GM19372 (cell line): Measurements from ENCODE around the gene PLA2G4A.

ENCODE experiments used
- ATAC-seq: cut with Tn5 transposase; IDR thresholded peaks from one replicate; pipeline ENCODE4 v1.9.1; 2021; ENCODE audit warnings: mild to moderate bottlenecking, low read depth, moderate library complexity; ENCODE audit not compliant: unreplicated experiment

Gene PLA2G4A

DNA sequence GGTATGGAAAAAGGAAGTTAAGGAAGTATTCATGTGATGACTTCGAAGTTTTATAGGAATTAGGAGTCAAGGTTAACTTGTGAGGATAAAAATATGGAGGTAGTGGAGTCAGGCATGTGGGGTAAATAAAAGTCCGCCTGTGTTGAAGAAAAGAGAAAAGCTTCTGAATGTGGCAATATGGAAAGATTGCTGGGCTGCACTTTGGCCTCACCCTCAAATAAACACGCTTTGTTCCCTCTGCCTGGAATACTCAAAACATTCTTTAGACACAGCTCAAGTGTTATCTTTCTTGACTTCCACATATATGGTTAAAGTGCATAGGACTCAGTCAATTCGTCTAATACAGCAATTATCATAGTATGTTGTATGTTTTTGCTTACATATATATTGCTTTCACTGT is 137.7 kb downstream of the PLA2G4A start:
- no peak for ATAC-seq

- no peak for ATAC-seq
Measured at GRCh38 chr1:186967656-186968394, 139.1 kb downstream of the PLA2G4A start.

- no peak for ATAC-seq
Measured at GRCh38 chr1:186974774-186975181, 146.0 kb downstream of the PLA2G4A start.

- ATAC-seq: no peak
Measured at GRCh38 chr1:186975220-186975619, 146.5 kb downstream of the PLA2G4A start.

DNA sequence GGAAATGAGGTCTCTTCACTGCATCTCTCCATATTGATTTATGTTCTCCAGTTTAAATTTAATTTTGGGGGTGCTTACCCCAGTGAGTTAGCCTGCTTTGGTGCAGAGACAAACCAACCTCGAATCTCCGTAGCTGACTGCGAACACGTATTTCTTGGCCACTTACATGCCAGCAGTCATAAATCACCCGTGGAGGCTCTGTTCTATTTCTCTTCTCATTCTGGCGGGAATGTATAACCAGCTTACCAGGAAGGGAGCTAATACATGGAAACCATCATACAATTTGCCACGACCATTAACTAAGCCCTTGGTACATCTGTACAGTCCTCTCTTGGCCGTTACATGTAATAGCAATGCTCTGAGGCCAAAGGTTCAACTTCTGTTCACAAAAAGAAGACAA is 148.0 kb downstream of the PLA2G4A start:
- ATAC-seq: no peak

GRCh38 chr1:186977266-186977957 is 148.7 kb downstream of the PLA2G4A start:
- ATAC-seq: no peak

- no peak for ATAC-seq
Measured at GRCh38 chr1:186978596-186979556, 150.1 kb downstream of the PLA2G4A start.

GRCh38 chr1:186980400-186980799 is 151.7 kb downstream of the PLA2G4A start:
- ATAC-seq: no peak

DNA sequence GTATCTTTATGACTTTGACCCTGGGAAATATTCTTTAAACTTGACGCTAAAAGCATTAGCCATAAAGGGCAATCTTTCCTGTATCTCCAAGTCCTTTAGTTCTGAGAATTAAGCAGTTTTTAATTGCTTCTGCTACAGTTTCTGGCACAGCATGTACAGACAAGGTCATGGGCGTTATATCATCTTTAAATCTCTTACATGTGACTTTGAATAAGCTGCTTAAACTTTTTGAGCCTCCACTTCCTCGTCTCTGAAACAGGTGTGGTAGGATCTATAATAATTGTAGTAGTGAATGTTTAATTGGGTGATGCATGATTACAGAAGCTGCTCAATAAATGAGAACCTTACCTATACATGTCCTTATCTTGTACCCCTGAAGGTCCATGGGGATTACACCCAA is 153.4 kb downstream of the PLA2G4A start:
- no peak for ATAC-seq

GRCh38 chr1:186983327-186983726 is 154.6 kb downstream of the PLA2G4A start:
- ATAC-seq: no peak

- no peak for ATAC-seq
Measured at GRCh38 chr1:186984959-186985358, 156.2 kb downstream of the PLA2G4A start.

DNA sequence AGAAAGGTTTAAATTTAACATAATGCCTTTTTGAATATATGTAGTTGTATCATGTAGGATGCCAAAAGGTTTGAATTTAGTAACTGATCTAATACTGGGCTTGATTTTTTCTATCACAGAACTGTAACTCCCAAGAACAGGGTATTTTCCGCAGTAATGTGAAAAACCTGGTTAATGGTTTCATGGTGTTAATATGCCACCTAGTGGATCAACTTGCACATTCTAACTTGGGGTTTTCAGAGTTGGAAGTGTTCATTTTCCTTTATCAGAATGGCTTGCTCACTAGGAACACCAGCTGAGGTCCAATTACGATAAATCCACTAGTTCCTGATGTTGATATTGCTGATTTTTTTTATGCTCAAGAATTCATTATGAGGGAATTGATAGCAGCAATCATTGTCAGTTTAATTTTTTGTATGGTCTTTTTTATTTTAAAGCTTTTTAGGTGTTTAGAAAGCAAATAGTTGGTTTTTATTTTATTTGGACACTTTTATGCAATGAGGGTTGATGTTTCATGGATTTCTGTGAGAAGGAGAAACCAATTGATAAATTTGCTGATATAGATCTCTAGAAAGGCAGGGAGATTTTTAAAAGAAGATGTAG is 157.2 kb downstream of the PLA2G4A start:
- peak; percentile 65 for ATAC-seq

- no peak for ATAC-seq
Measured at GRCh38 chr1:186987065-186987464, 158.3 kb downstream of the PLA2G4A start.

GRCh38 chr1:186987769-186988168 is 159.0 kb downstream of the PLA2G4A start:
- no peak for ATAC-seq

DNA sequence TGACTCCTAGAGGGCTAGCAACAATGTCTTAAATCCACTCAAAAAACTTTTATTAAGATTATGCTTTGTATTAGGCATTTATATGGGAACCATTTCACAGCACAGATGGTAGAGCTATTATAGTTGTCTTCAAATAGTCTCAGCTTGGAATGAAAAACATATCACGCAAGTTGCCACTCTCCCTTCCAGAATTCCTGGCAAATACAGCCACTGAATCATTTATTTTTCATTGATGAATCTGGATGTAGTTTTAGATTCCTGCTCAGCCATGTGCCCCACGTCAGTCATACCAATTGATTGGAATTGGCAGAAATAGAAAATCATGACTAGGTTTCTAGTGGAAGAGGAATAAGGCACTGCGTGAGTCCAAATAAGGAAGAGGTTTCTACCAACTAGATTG is 165.2 kb downstream of the PLA2G4A start:
- ATAC-seq: no peak

GRCh38 chr1:186994897-186995296 is 166.1 kb downstream of the PLA2G4A start:
- no peak for ATAC-seq

- no peak for ATAC-seq
Measured at GRCh38 chr1:186996816-186997215, 168.1 kb downstream of the PLA2G4A start.

GRCh38 chr1:186997877-186998276 is 169.1 kb downstream of the PLA2G4A start:
- ATAC-seq: no peak

GRCh38 chr1:186999506-186999905 is 170.8 kb downstream of the PLA2G4A start:
- ATAC-seq: no peak

DNA sequence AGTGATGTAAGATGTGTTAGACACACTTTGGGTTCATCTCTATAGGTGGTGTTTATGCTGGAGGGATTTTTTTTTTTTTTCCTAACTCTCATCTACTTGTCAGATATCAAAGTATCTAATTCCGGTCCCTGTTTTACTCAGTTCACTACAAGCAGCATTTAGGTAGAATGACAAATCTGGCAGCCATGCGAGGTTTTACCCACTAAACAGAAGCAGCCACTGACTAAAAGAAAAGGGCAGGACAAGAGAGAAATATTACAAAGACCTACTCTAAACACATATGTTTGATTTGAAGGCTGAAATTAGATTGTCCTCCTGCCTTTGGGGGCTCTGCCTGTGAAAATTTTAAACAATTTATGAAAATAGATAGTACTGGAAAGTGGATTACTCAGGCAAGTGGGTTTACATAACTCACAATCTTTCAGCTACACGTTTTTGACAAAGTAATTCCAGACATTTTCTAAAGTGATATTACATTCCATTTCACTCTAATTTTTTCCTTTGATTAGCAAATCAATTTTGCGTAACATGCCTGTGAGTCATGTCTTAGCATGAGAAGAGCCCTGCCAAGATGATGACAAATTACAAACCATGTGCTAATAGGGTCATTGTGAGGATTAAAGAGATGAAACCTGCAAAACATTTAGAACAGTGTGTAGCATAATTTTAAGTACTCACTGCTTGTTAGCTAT is 172.6 kb downstream of the PLA2G4A start:
- ATAC-seq: no peak
